ENCODE measurements around the gene CEACAM4.
"Not testable (repeated sequence)": the region's sequence is repeated elsewhere in the genome, so short reads cannot be mapped to it uniquely, and the experiment has no call there.

The CEACAM4 gene

GRCh38 chr19:41584260-41584810 lies 42.5 kb downstream of the CEACAM4 start:
- Histone ChIP-seq H3K36me3 (ENCODE audit: insufficient read depth, low read length) (no peaks in the 10 kb centered on the region), H3K4me1 (ENCODE audit: insufficient read depth, low read length) (no peaks in the 10 kb centered on the region), H3K9ac (ENCODE audit: low read depth, low read length) (no peak overlapping the region), H3K9me3 (ENCODE audit: control insufficient read depth, insufficient read depth, low read length) (no peaks in the 10 kb centered on the region)

GRCh38 chr19:41582577-41583182 lies 44.2 kb downstream of the CEACAM4 start:
- H3K4me1 ChIP-seq (ENCODE audit: insufficient read depth, low read length); H3K36me3 ChIP-seq (ENCODE audit: insufficient read depth, low read length); H3K9me3 ChIP-seq (ENCODE audit: control insufficient read depth, insufficient read depth, low read length); H3K9ac ChIP-seq (ENCODE audit: low read depth, low read length): not testable (repeated sequence)

- not testable (repeated sequence) for H3K9me3 ChIP-seq (ENCODE audit: control insufficient read depth, insufficient read depth, low read length); H3K36me3 ChIP-seq (ENCODE audit: insufficient read depth, low read length); H3K9ac ChIP-seq (ENCODE audit: low read depth, low read length); H3K4me1 ChIP-seq (ENCODE audit: insufficient read depth, low read length)
Observed at GRCh38 chr19:41581068-41581467, 45.8 kb downstream of the CEACAM4 start.

- H3K4me1 ChIP-seq (ENCODE audit: insufficient read depth, low read length), result no peaks in the 10 kb centered on the region
- H3K9me3 ChIP-seq (ENCODE audit: control insufficient read depth, insufficient read depth, low read length), result no peaks in the 10 kb centered on the region
- H3K36me3 ChIP-seq (ENCODE audit: insufficient read depth, low read length), result no peaks in the 10 kb centered on the region
- H3K9ac ChIP-seq (ENCODE audit: low read depth, low read length), result no peak overlapping the region
Observed at GRCh38 chr19:41578886-41579285, 48.0 kb downstream of the CEACAM4 start.

- H3K9me3 ChIP-seq (ENCODE audit: control insufficient read depth, insufficient read depth, low read length), result no peaks in the 10 kb centered on the region
- no peaks in the 10 kb centered on the region for H3K4me1 ChIP-seq (ENCODE audit: insufficient read depth, low read length)
- H3K36me3 ChIP-seq (ENCODE audit: insufficient read depth, low read length), result no peaks in the 10 kb centered on the region
- no peak overlapping the region for H3K9ac ChIP-seq (ENCODE audit: low read depth, low read length)
Observed at GRCh38 chr19:41577833-41578232, 49.0 kb downstream of the CEACAM4 start.

- H3K4me1 ChIP-seq (ENCODE audit: insufficient read depth, low read length), result no peaks in the 10 kb centered on the region
- no peak overlapping the region for H3K9ac ChIP-seq (ENCODE audit: low read depth, low read length)
Observed at GRCh38 chr19:41577144-41577830, 49.6 kb downstream of the CEACAM4 start.

GRCh38 chr19:41575998-41576397 lies 50.9 kb downstream of the CEACAM4 start, which contains the start of gene CEACAM21:
CEACAM21 (plus strand) TSS chr19:41576166; CDS start chr19:41576275, 109 bp downstream.
- H3K4me1 ChIP-seq (ENCODE audit: insufficient read depth, low read length), result no peaks in the 10 kb centered on the region
- no peaks in the 10 kb centered on the region for H3K9me3 ChIP-seq (ENCODE audit: control insufficient read depth, insufficient read depth, low read length)
- H3K36me3 ChIP-seq (ENCODE audit: insufficient read depth, low read length), result no peaks in the 10 kb centered on the region
- H3K9ac ChIP-seq (ENCODE audit: low read depth, low read length), result no peak within 1 kb of the TSS

More at GRCh38 chr19:41577144-41577830, 49.6 kb downstream of the CEACAM4 start:
- H3K9me3 ChIP-seq (ENCODE audit: control insufficient read depth, insufficient read depth, low read length), result no peaks in the 10 kb centered on the region
- no peaks in the 10 kb centered on the region for H3K36me3 ChIP-seq (ENCODE audit: insufficient read depth, low read length)

GRCh38 chr19:41570639-41571112 lies 56.2 kb downstream of the CEACAM4 start:
- Histone ChIP-seq H3K9ac (ENCODE audit: low read depth, low read length) (no peak overlapping the region), H3K4me1 (ENCODE audit: insufficient read depth, low read length) (no peaks in the 10 kb centered on the region), H3K9me3 (ENCODE audit: control insufficient read depth, insufficient read depth, low read length) (no peaks in the 10 kb centered on the region), H3K36me3 (ENCODE audit: insufficient read depth, low read length) (no peaks in the 10 kb centered on the region)

GRCh38 chr19:41570179-41570578 lies 56.7 kb downstream of the CEACAM4 start:
- Histone ChIP-seq H3K36me3 (ENCODE audit: insufficient read depth, low read length) (no peaks in the 10 kb centered on the region), H3K9ac (ENCODE audit: low read depth, low read length) (no peak overlapping the region), H3K9me3 (ENCODE audit: control insufficient read depth, insufficient read depth, low read length) (no peaks in the 10 kb centered on the region), H3K4me1 (ENCODE audit: insufficient read depth, low read length) (no peaks in the 10 kb centered on the region)

GRCh38 chr19:41569481-41570150 lies 57.3 kb downstream of the CEACAM4 start:
- no peak overlapping the region for H3K9ac ChIP-seq (ENCODE audit: low read depth, low read length)
- H3K36me3 ChIP-seq (ENCODE audit: insufficient read depth, low read length), result no peaks in the 10 kb centered on the region
- no peaks in the 10 kb centered on the region for H3K4me1 ChIP-seq (ENCODE audit: insufficient read depth, low read length)
- no peaks in the 10 kb centered on the region for H3K9me3 ChIP-seq (ENCODE audit: control insufficient read depth, insufficient read depth, low read length)
